ENCODE data around the gene SERPINF2.

DNA sequence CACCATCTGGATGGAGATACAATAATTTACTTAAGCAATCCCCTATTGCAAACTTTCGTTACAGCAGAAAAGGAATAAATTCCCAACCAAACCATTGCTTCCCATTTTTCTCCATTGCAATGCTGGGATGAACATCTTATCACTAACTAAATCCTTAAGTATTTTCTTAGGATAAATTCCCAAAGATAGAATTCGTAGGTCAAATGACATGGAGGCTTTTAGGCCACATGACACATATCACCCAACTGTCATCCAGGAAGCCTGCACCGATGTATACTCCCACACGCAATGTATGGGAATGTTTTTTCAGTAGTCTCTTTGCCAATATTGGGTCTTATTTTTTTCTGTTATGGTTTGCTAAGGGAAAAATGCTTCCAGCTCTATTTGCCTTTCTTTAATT is 30.9 kb upstream of the SERPINF2 start:
- TF ChIP-seq, protein P1, sequence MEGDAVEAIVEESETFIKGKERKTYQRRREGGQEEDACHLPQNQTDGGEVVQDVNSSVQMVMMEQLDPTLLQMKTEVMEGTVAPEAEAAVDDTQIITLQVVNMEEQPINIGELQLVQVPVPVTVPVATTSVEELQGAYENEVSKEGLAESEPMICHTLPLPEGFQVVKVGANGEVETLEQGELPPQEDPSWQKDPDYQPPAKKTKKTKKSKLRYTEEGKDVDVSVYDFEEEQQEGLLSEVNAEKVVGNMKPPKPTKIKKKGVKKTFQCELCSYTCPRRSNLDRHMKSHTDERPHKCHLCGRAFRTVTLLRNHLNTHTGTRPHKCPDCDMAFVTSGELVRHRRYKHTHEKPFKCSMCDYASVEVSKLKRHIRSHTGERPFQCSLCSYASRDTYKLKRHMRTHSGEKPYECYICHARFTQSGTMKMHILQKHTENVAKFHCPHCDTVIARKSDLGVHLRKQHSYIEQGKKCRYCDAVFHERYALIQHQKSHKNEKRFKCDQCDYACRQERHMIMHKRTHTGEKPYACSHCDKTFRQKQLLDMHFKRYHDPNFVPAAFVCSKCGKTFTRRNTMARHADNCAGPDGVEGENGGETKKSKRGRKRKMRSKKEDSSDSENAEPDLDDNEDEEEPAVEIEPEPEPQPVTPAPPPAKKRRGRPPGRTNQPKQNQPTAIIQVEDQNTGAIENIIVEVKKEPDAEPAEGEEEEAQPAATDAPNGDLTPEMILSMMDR (optimal IDR thresholded peaks at IDR 0.05 in 1 of 3, IDR thresholded peaks at IDR 0.05 in 1 of 3, conservative IDR thresholded peaks at IDR 0.05 in 1 of 3; ENCODE audit: extremely low read depth in 1 of 3, insufficient read depth in 2 of 3, low read length in 3 of 3) = no peak
- no peak for TF ChIP-seq EZH2 (IDR thresholded peaks at IDR 0.05; ENCODE audit: low read length)
